Hepatocyte (in vitro differentiated cells): ENCODE measurements around the gene CCN5.

Experiments used
- CTCF ChIP-seq: fragments of 200-600 bp; sonication (generic); IDR thresholded peaks from 2 replicates; pipeline ENCODE4 v1.5.1; 2016; ENCODE audit warnings: antibody characterized with exemption, mild to moderate bottlenecking; ENCODE audit not compliant: poor library complexity
- EZH2 ChIP-seq: fragments of 200-600 bp; sonication (generic); IDR thresholded peaks from 2 replicates; pipeline ENCODE4 v1.6.1; 2016; ENCODE audit warnings: antibody characterized with exemption, mild to moderate bottlenecking, borderline replicate concordance
- EZH2phosphoT487 ChIP-seq: fragments of 200-600 bp; sonication (generic); IDR thresholded peaks from one replicate; pipeline ENCODE4 v1.6.1; 2018; ENCODE audit warnings: antibody characterized with exemption, mild to moderate bottlenecking, low read depth, moderate library complexity; ENCODE audit not compliant: unreplicated experiment, severe bottlenecking

GRCh38 chr20:44736170-44737021 is 21.2 kb downstream of the CCN5 start:
- TF ChIP-seq CTCF (no peak), EZH2 (no peak), EZH2phosphoT487 (no peak)
